IMR-90 (cell line): Measurements from ENCODE around the gene AMBP. TPM values are rescaled to one million over a fixed set of nuclear protein-coding genes. Genes with fewer than 3 reads are reported as not detected.

Source experiments
- ATAC-seq: fragments of 200-7000 bp; cut with Tn5 transposase; 2 replicates; pipeline ENCODE4 v1.9.1; 2020; ENCODE audit warnings: low read depth, mild to moderate bottlenecking, moderate library complexity
- BruUV-seq: library from RNA; stranded (reverse); fragments of 400-500 nt; replicated peaks from 2 replicates; lab custom pipeline; 2021; lab: Mats Ljungman, UMichigan
- CTCF ChIA-PET: fragments of 300-600 bp; formaldehyde crosslinking; extraction: SDS; loops from one replicate; lab custom pipeline; 2021; ENCODE audit warnings: antibody characterized with exemption; lab: Yijun Ruan, JAX
- POLR2A ChIA-PET: fragments of 300-600 bp; sonication (Branson Sonifier 250); formaldehyde crosslinking; loops from one replicate; lab custom pipeline; 2022; ENCODE audit warnings: antibody characterized with exemption; ENCODE audit not compliant: unreplicated experiment; lab: Charles Lee
- DNase-seq: peaks from one replicate; pipeline ENCODE4 v3.0.0; 2013
- H2AFZ ChIP-seq: replicated peaks from 2 replicates; pipeline ENCODE3; 2013; ENCODE audit warnings: low read length, mild to moderate bottlenecking; ENCODE audit not compliant: poor library complexity
- H2AK5ac ChIP-seq: 2 replicates; pipeline ENCODE4 v1.6.1; 2013; ENCODE audit warnings: low read depth, low read length, inconsistent platforms
- H2AK9ac ChIP-seq: replicated peaks from 2 replicates; pipeline ENCODE3; 2013; ENCODE audit warnings: mild to moderate bottlenecking, low read depth, low read length, moderate library complexity; ENCODE audit not compliant: poor library complexity
- H2BK120ac ChIP-seq: 2 replicates; pipeline ENCODE4 v1.6.1; 2013; ENCODE audit warnings: low read depth, low read length, inconsistent platforms
- H2BK15ac ChIP-seq: 3 replicates; pipeline ENCODE4 v1.6.1; 2013; ENCODE audit warnings: low read depth, low read length, inconsistent platforms
- H2BK20ac ChIP-seq: 2 replicates; pipeline ENCODE4 v1.6.1; 2013; ENCODE audit warnings: low read depth, mild to moderate bottlenecking, inconsistent platforms, low read length, moderate library complexity
- H2BK5ac ChIP-seq: 2 replicates; pipeline ENCODE4 v1.6.1; 2013; ENCODE audit warnings: mild to moderate bottlenecking, low read depth, low read length, inconsistent platforms; ENCODE audit not compliant: poor library complexity, severe bottlenecking
- H3K14ac ChIP-seq: replicated peaks from 2 replicates; pipeline ENCODE4 v1.6.1; 2013; ENCODE audit warnings: low read depth, low read length, inconsistent platforms
- H3K18ac ChIP-seq: 2 replicates; pipeline ENCODE4 v1.6.1; 2013; ENCODE audit warnings: low read depth, low read length, control low read depth
- H3K23ac ChIP-seq: 2 replicates; pipeline ENCODE4 v1.6.1; 2013; ENCODE audit warnings: low read depth, low read length, inconsistent platforms
- H3K27ac ChIP-seq: 2 replicates; pipeline ENCODE4 v1.5.1; 2013; ENCODE audit warnings: mild to moderate bottlenecking, control low read depth, low read length; ENCODE audit not compliant: insufficient read depth
- H3K27me3 ChIP-seq: 2 replicates; pipeline ENCODE4 v1.6.1; 2013; ENCODE audit warnings: low read length; ENCODE audit not compliant: control insufficient read depth, insufficient read depth
- H3K36me3 ChIP-seq: 2 replicates; pipeline ENCODE4 v1.6.1; 2013; ENCODE audit warnings: low read length, mixed read lengths; ENCODE audit not compliant: control insufficient read depth, insufficient read depth
- H3K4ac ChIP-seq: 2 replicates; pipeline ENCODE4 v1.6.1; 2013; ENCODE audit warnings: low read depth, low read length, inconsistent platforms
- H3K4me1 ChIP-seq: 2 replicates; pipeline ENCODE4 v1.6.1; 2013; ENCODE audit warnings: low read length, mixed read lengths; ENCODE audit not compliant: control insufficient read depth, insufficient read depth
- H3K4me2 ChIP-seq: 2 replicates; pipeline ENCODE4 v1.6.1; 2013; ENCODE audit warnings: low read depth, mild to moderate bottlenecking, control low read depth, low read length, moderate library complexity
- H3K4me3 ChIP-seq: 2 replicates; pipeline ENCODE4 v1.5.1; 2013; ENCODE audit warnings: low read depth, mild to moderate bottlenecking, control low read depth, low read length, moderate library complexity; ENCODE audit not compliant: insufficient read depth
- H3K56ac ChIP-seq: 2 replicates; pipeline ENCODE4 v1.6.1; 2013; ENCODE audit warnings: low read length, inconsistent platforms; ENCODE audit not compliant: insufficient read depth; ENCODE audit errors: extremely low read depth
- H3K79me1 ChIP-seq, 2 experiments: 2 replicates each; pipeline ENCODE4 v1.6.1; 2013; ENCODE audit warnings: low read length in 2 of 2, inconsistent platforms in 1 of 2, low read depth in 1 of 2
- H3K9ac ChIP-seq: 2 replicates; pipeline ENCODE4 v1.6.1; 2013; ENCODE audit warnings: low read depth, low read length, control low read depth
- H3K9me1 ChIP-seq: 2 replicates; pipeline ENCODE4 v1.6.1; 2013; ENCODE audit warnings: low read length, inconsistent platforms; ENCODE audit not compliant: insufficient read depth
- H3K9me3 ChIP-seq: 2 replicates; pipeline ENCODE4 v1.6.1; 2013; ENCODE audit warnings: low read length; ENCODE audit not compliant: control insufficient read depth, insufficient read depth
- H4K20me1 ChIP-seq: 2 replicates; pipeline ENCODE4 v1.6.1; 2013; ENCODE audit warnings: low read length, inconsistent platforms; ENCODE audit not compliant: insufficient read depth
- H4K5ac ChIP-seq: 2 replicates; pipeline ENCODE4 v1.6.1; 2013; ENCODE audit warnings: mild to moderate bottlenecking, low read depth, low read length, control low read depth
- H4K8ac ChIP-seq, 2 experiments: 2 replicates each; pipeline ENCODE4 v1.6.1; 2013; ENCODE audit warnings: low read depth in 2 of 2, low read length in 2 of 2, control low read depth in 1 of 2, inconsistent platforms in 1 of 2
- H4K91ac ChIP-seq: 2 replicates; pipeline ENCODE4 v1.6.1; 2013; ENCODE audit warnings: low read depth, low read length, inconsistent platforms; ENCODE audit not compliant: insufficient read depth
- CEBPB ChIP-seq: IDR thresholded peaks from 2 replicates; pipeline ENCODE4 v1.6.1; 2012; ENCODE audit warnings: low read depth, low read length, improper control_type of control experiment
- CHD1 ChIP-seq: IDR thresholded peaks from 2 replicates; pipeline ENCODE4 v1.6.1; 2012; ENCODE audit warnings: low read depth, low read length, improper control_type of control experiment
- FOS ChIP-seq: fragments of 150-350 bp; IDR thresholded peaks from 2 replicates; pipeline ENCODE4 v1.6.1; 2016; ENCODE audit warnings: low read depth, low read length
- MAFK ChIP-seq: IDR thresholded peaks from 2 replicates; pipeline ENCODE4 v1.6.1; 2012; ENCODE audit warnings: low read depth, low read length, improper control_type of control experiment
- MAZ ChIP-seq: IDR thresholded peaks from 2 replicates; pipeline ENCODE4 v1.6.1; 2012; ENCODE audit warnings: low read depth, mild to moderate bottlenecking, low read length, improper control_type of control experiment, moderate library complexity, borderline replicate concordance
- MXI1 ChIP-seq: IDR thresholded peaks from 2 replicates; pipeline ENCODE4 v1.6.1; 2012; ENCODE audit warnings: low read depth, mild to moderate bottlenecking, low read length, moderate library complexity, borderline replicate concordance
- NFE2L2 ChIP-seq: fragments of 150-350 bp; IDR thresholded peaks from 2 replicates; pipeline ENCODE4 v1.6.1; 2016; ENCODE audit warnings: low read depth, mild to moderate bottlenecking, low read length
- POLR2A ChIP-seq: IDR thresholded peaks from 2 replicates; pipeline ENCODE4 v1.6.1; 2012; ENCODE audit warnings: mild to moderate bottlenecking, low read depth, low read length
- RCOR1 ChIP-seq: IDR thresholded peaks from 2 replicates; pipeline ENCODE4 v1.6.1; 2012; ENCODE audit warnings: mild to moderate bottlenecking, low read length, improper control_type of control experiment; ENCODE audit not compliant: insufficient replicate concordance
- RFX5 ChIP-seq: IDR thresholded peaks from 2 replicates; pipeline ENCODE4 v1.8.0; 2012; ENCODE audit warnings: low read depth, mild to moderate bottlenecking, low read length, moderate library complexity
- SMC3 ChIP-seq: fragments of 150-350 bp; IDR thresholded peaks from 2 replicates; pipeline ENCODE4 v1.6.1; 2016; ENCODE audit warnings: low read depth, mild to moderate bottlenecking, antibody characterized with exemption, low read length, moderate library complexity
- WGBS, 2 experiments: methylation state at CpG; one replicate each; pipeline versions ENCODE4 v1.1.5 to v1.1.7; 2013; ENCODE audit warnings: missing lambda C conversion rate in 2 of 2; ENCODE audit not compliant: insufficient read length in 1 of 2; ENCODE audit errors: extremely low coverage in 2 of 2; 5-methylcytosine and 5-hydroxymethylcytosine counted together
- dilution Hi-C: fragments of 300-500 bp; cut with HindIII; formaldehyde crosslinking; loops from one replicate; pipeline ENCODE4 v1.14.3; 2018; ENCODE audit warnings: low sequenced_read_pairs; ENCODE audit not compliant: unreplicated experiment
- in situ Hi-C: fragments of 300-500 bp; cut with MboI; formaldehyde crosslinking; loops from 3 replicates; pipeline ENCODE4 v1.14.3; 2019; ENCODE audit warnings: low sequenced_read_pairs, inconsistent platforms, mixed read lengths
- intact Hi-C: fragments of 100-400 bp; cut with micrococcal nuclease; formaldehyde crosslinking; loops from 2 replicates; pipeline ENCODE4 v1.10.0; 2022
- polyA plus RNA-seq, 3 experiments: library from polyadenylated mRNA; depleted of rRNA; stranded (reverse); fragments of >200 nt; gene quantifications; 2 replicates each; pipeline ENCODE4 v1.2.3, GENCODE V29; 2012; ENCODE audit warnings: low replicate concordance in 1 of 3
- total RNA-seq: library from RNA; depleted of rRNA; stranded (reverse); fragments of >200 nt; gene quantifications from 2 replicates; pipeline ENCODE4 v1.2.3, GENCODE V29; 2012
- TF ChIP-seq, protein P1 (sequence below): fragments of 150-350 bp; IDR thresholded peaks from 2 replicates; pipeline ENCODE4 v1.6.1; 2017; ENCODE audit warnings: mild to moderate bottlenecking, antibody characterized with exemption, low read length, low read depth
- TF ChIP-seq, protein P2 (sequence below): conservative IDR thresholded peaks from 2 replicates; pipeline ENCODE4 v1.5.1; 2012; ENCODE audit warnings: mild to moderate bottlenecking, low read depth, low read length, improper control_type of control experiment
- TF ChIP-seq, protein P3 (sequence below): fragments of 150-350 bp; IDR thresholded peaks from 2 replicates; pipeline ENCODE4 v1.6.1; 2016; ENCODE audit warnings: low read depth, mild to moderate bottlenecking, low read length, moderate library complexity, borderline replicate concordance

Gene AMBP
- total and polyA plus RNA-seq, 2 of the 4 experiments (the other 2 are of a cell fraction): not detected

DNA sequence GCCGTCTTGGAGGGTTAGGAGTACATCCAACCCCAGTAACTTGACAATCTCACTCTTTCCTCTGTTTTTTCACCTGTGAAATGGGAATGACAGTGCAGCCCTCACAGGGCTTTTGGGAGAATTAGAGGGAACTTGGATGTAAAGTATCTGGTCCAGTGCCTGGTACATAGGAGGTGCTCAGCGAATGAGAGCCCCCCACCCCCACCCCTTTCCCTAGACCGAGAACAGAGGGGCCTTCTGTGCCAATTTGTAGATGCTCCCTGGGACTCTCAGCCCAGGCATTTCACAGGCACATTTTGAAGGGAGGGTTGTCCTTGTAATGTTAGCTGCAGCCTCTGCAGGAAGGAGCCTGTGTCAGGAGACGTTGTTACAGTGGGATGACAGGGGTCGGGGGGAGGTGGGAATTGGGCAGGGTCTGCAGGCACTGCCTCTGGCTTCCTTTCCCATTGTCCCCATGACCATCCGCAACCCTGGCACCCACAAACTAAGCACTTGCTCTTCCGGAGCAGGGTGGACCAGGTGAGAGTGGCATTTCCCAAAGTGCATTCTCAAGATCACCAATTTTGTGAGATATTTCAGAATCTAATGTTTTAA is 47.0 kb downstream of the AMBP start (continued):
- no peak for TF ChIP-seq RFX5
- TF ChIP-seq FOS: no peak
- no peak for TF ChIP-seq MAFK
- TF ChIP-seq SMC3: no peak
- no peak for TF ChIP-seq MAZ

DNA sequence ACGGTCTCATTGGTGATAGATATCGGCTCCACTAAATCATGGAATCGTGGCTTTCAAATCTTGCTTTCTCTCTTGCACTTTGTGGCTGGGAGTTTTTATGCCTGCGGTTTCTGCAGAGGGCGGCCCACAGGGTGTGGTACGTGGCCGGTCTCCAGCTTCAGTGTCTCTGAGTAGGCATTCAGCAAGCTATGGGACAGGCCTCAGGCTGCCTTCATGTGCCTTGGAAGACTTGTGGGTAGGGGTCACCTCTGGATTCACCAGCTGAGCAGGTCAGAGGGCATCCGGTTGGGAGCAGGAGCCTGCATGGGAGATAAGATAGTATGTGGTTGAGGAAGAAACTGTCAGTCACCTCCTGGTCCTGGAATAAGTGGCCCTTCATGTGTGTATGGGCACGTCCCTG is 47.7 kb downstream of the AMBP start:
- in situ Hi-C loops: no loop called here

More for the DNA sequence above, 47.7 kb downstream of the AMBP start:
- H2BK15ac ChIP-seq: no peak overlapping the region
- H3K4ac ChIP-seq: no peak overlapping the region
- no peak overlapping the region for H2AK5ac ChIP-seq
- H3K27me3 ChIP-seq: no peaks in the 10 kb centered on the region
- no peak overlapping the region for H2BK120ac ChIP-seq
- H3K9me3 ChIP-seq: no peaks in the 10 kb centered on the region
- H3K14ac ChIP-seq: no peak overlapping the region
- H3K56ac ChIP-seq: no peak overlapping the region
- POLR2A ChIA-PET: no interaction called here
- whole genome bisulfite sequencing, 2 experiments: 95% methylated on average over 5 of the region's 9 CpGs; no CpG with 5 or more reads in 1 of the 2 experiments
- no peak overlapping the region for H3K9ac ChIP-seq
- no peak overlapping the region for H3K23ac ChIP-seq
- H2AFZ ChIP-seq: no peak overlapping the region
- TF ChIP-seq CHD1: no peak
- TF ChIP-seq MXI1: no peak
- no peak for TF ChIP-seq POLR2A
- no peak for TF ChIP-seq NFE2L2
- TF ChIP-seq, protein P1, sequence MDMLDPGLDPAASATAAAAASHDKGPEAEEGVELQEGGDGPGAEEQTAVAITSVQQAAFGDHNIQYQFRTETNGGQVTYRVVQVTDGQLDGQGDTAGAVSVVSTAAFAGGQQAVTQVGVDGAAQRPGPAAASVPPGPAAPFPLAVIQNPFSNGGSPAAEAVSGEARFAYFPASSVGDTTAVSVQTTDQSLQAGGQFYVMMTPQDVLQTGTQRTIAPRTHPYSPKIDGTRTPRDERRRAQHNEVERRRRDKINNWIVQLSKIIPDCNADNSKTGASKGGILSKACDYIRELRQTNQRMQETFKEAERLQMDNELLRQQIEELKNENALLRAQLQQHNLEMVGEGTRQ: no peak
- TF ChIP-seq CEBPB: no peak
- TF ChIP-seq, protein P2, sequence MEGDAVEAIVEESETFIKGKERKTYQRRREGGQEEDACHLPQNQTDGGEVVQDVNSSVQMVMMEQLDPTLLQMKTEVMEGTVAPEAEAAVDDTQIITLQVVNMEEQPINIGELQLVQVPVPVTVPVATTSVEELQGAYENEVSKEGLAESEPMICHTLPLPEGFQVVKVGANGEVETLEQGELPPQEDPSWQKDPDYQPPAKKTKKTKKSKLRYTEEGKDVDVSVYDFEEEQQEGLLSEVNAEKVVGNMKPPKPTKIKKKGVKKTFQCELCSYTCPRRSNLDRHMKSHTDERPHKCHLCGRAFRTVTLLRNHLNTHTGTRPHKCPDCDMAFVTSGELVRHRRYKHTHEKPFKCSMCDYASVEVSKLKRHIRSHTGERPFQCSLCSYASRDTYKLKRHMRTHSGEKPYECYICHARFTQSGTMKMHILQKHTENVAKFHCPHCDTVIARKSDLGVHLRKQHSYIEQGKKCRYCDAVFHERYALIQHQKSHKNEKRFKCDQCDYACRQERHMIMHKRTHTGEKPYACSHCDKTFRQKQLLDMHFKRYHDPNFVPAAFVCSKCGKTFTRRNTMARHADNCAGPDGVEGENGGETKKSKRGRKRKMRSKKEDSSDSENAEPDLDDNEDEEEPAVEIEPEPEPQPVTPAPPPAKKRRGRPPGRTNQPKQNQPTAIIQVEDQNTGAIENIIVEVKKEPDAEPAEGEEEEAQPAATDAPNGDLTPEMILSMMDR: no peak
- TF ChIP-seq MAFK: no peak
- TF ChIP-seq, protein P3, sequence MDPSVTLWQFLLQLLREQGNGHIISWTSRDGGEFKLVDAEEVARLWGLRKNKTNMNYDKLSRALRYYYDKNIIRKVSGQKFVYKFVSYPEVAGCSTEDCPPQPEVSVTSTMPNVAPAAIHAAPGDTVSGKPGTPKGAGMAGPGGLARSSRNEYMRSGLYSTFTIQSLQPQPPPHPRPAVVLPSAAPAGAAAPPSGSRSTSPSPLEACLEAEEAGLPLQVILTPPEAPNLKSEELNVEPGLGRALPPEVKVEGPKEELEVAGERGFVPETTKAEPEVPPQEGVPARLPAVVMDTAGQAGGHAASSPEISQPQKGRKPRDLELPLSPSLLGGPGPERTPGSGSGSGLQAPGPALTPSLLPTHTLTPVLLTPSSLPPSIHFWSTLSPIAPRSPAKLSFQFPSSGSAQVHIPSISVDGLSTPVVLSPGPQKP: no peak
- no peak for TF ChIP-seq RCOR1
- intact Hi-C loops (loop anchor here (5.0 kb wide), 1 partner anchor 348 kb away; no protein-coding TSS in a partner anchor), dilution Hi-C loops (no loop called here)
- H3K79me1 ChIP-seq: peaks cover 0 to 7% of the 10 kb centered on the region in 2 experiments; a peak in 3 of 4 replicates
- H4K5ac ChIP-seq: no peak overlapping the region
- peaks cover 55% of the 10 kb centered on the region for H3K36me3 ChIP-seq
- ATAC-seq (no peak), DNase-seq (no peak)
- H4K20me1 ChIP-seq: no peaks in the 10 kb centered on the region; the same call in 1 of the 2 replicates
- H3K4me1 ChIP-seq: no peaks in the 10 kb centered on the region
- H4K8ac ChIP-seq: no peak overlapping the region
- CTCF ChIA-PET: no interaction called here
- no TSS peak for BruUV-seq
- no peak overlapping the region for H4K91ac ChIP-seq
- H3K18ac ChIP-seq: no peak overlapping the region
- no peak overlapping the region for H3K4me2 ChIP-seq
- H3K9me1 ChIP-seq: peaks cover 9% of the 10 kb centered on the region
- H3K4me3 ChIP-seq: no peak overlapping the region
- no peak overlapping the region for H2BK20ac ChIP-seq
- H2BK5ac ChIP-seq: no peak overlapping the region
- H2AK9ac ChIP-seq: no peak overlapping the region
- no peak overlapping the region for H3K27ac ChIP-seq
